Smooth muscle cell of the coronary artery (primary cell): ENCODE data around the gene CCDC74A. TPM values are rescaled to one million over a fixed set of nuclear protein-coding genes. Genes with fewer than 3 reads are reported as not detected.

Source experiments
- total RNA-seq: library from RNA; depleted of rRNA; stranded (reverse); fragments of >200 nt; gene quantifications from 2 replicates; pipeline ENCODE4 v1.2.3, GENCODE V29; 2014; ENCODE audit warnings: low replicate concordance

Gene CCDC74A
- total RNA-seq: 6.1 and 13.8 TPM in 2 replicates

DNA sequence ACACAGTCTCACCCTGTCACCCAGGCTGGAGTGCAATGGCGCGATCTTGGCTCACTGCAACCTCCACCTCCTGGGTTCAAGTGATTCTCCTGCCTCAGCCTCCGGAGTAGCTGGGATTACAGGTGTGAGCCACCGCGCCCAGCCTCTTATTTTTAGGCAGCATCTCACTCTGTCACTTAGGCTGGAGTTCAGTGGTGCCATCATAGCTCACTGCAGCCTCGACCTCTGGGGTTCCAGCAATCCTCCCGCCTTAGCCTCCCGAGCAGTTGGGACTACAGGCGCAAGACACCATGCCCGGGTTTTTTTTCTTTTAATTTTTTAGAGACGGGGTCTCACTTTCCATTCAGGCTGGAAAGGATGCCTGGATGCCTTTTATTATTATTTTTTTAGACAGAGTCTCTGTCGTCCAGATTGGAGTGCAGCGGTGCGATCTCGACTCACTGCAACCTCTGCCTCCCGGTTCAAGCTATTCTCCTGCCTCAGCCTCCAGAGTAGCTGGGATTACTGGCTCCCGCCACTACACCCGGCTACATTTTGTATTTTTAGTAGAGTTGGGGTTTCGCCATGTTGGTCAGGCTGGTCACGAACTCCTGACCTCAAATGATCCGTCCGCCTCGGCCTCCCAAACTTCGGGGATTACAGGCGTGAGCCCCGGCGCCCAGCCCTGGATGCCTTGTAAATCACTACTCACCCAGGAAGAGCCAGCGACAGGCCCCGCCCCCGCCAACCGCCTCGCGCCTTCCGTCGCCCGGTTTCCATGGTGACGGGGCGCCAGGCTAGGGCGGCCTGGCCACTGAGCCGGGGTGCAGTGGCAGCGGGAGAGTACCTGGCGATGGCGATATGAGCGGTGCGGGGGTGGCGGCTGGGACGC, at the start of gene CCDC74A:
TSS of gene CCDC74A (plus strand) at position 758 of the 871 bp plus-strand sequence. CDS start at position 841, 83 bp downstream.

DNA sequence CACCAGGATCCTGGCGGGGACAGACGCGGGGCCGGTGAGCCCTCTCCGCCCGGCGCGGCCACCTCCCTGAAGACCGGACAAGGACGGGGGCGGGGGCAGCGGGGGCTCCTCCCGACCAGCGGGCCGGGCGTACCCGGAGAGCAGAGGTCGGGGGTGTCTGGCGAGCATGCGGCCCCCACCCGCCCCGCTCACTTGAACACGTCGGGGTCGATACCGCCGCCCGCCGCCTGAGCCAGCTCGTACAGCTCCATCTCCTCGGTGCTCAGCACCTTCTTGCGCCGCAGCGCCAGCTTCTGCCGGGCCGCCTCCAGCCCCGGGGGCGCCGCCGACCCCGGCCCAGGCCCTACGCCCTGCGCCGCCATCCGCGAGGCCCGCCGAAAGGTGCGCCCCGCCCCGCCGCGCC, 35.7 kb upstream of the CCDC74A start, which contains the start of gene MZT2A:
TSS of gene MZT2A (minus strand) at position 383 of the 403 bp plus-strand sequence. CDS start at position 362, 21 bp downstream.

Other genes with a start within 250 kb of the CCDC74A start
- gene RAB6D, start 163.7 kb upstream of the CCDC74A start, total RNA-seq: under 0.01 TPM in 1 of 2 replicates, not detected in the other
- not detected in 2 replicates for gene TUBA3D, start 51.8 kb upstream of the CCDC74A start, total RNA-seq
- 49.7 and 105 TPM in 2 replicates for gene MZT2A, start 35.5 kb upstream of the CCDC74A start, total RNA-seq